AG20443 (cell line): ENCODE measurements around the gene MUC5AC.
A peak's percentile ranks its signal among the peaks of the same experiment; 100 is the strongest.

ENCODE experiments used
- DNase-seq: peaks from one replicate; pipeline ENCODE4 v3.0.0; 2012; ENCODE audit warnings: low spot score, mixed read lengths

MUC5AC gene

GRCh38 chr11:1196516-1197391 lies 39.0 kb downstream of the MUC5AC start:
- DNase-seq, result no peak

- DNase-seq, result no peak
These were observed 39.7 kb downstream of the MUC5AC start for GRCh38 chr11:1197431-1197885.

- DNase-seq, result no peak
These were observed 40.3 kb downstream of the MUC5AC start for GRCh38 chr11:1197886-1198560.

GRCh38 chr11:1198561-1199240 lies 40.9 kb downstream of the MUC5AC start:
- DNase-seq, result no peak

- DNase-seq, result no peak
These were observed 41.5 kb downstream of the MUC5AC start for GRCh38 chr11:1199241-1199750.

GRCh38 chr11:1199751-1200610 lies 42.2 kb downstream of the MUC5AC start:
- DNase-seq, result no peak

- no peak for DNase-seq
These were observed 42.9 kb downstream of the MUC5AC start for GRCh38 chr11:1200611-1201191.

- DNase-seq, result no peak
These were observed 43.8 kb downstream of the MUC5AC start for GRCh38 chr11:1201395-1202153.

- DNase-seq, result peak; percentile 59
These were observed 44.5 kb downstream of the MUC5AC start for GRCh38 chr11:1202154-1202775.

GRCh38 chr11:1202776-1203504 lies 45.2 kb downstream of the MUC5AC start:
- peak; percentile 94 for DNase-seq

GRCh38 chr11:1203505-1204271 lies 45.9 kb downstream of the MUC5AC start:
- DNase-seq, result no peak

GRCh38 chr11:1204381-1205101 lies 46.8 kb downstream of the MUC5AC start:
- DNase-seq, result no peak

- DNase-seq, result no peak
These were observed 47.6 kb downstream of the MUC5AC start for GRCh38 chr11:1205121-1205986.

- DNase-seq, result no peak
These were observed 48.2 kb downstream of the MUC5AC start for GRCh38 chr11:1205987-1206331.

GRCh38 chr11:1206391-1207271 lies 48.9 kb downstream of the MUC5AC start:
- DNase-seq, result no peak
